GM23338 (cell line): Measurements from ENCODE around the gene GRIN1. TPM values are rescaled to one million over a fixed set of nuclear protein-coding genes. Genes with fewer than 3 reads are reported as not detected.

Experiments
- ATAC-seq: fragments of 200-7000 bp; cut with Tn5 transposase; 3 replicates; pipeline ENCODE4 v1.9.1; 2020
- DNase-seq: peaks from one replicate; pipeline ENCODE4 v3.0.0-alpha.2; 2015; ENCODE audit warnings: low spot score
- H2AFZ ChIP-seq: fragments of 200-600 bp; sonication (generic); 2 replicates; pipeline ENCODE4 v1.8.0; 2016; ENCODE audit warnings: antibody characterized with exemption, mild to moderate bottlenecking, moderate library complexity
- H3F3A ChIP-seq: fragments of 200-600 bp; sonication (generic); replicated peaks from 2 replicates; pipeline ENCODE4 v1.8.0; 2017; ENCODE audit warnings: antibody characterized with exemption, mixed run types, low read depth
- H3K27ac ChIP-seq: fragments of 200-600 bp; sonication (generic); 2 replicates; pipeline ENCODE4 v1.6.1; 2016; ENCODE audit warnings: low read depth
- H3K27me3 ChIP-seq: fragments of 200-600 bp; sonication (generic); 2 replicates; pipeline ENCODE4 v1.8.0; 2016; ENCODE audit warnings: mild to moderate bottlenecking, mixed run types, moderate library complexity; ENCODE audit not compliant: insufficient read depth
- H3K36me3 ChIP-seq: fragments of 200-600 bp; sonication (generic); 2 replicates; pipeline ENCODE4 v1.8.0; 2016; ENCODE audit warnings: mild to moderate bottlenecking; ENCODE audit not compliant: insufficient read depth
- H3K4me1 ChIP-seq: fragments of 200-600 bp; sonication (generic); 2 replicates; pipeline ENCODE4 v1.8.0; 2016; ENCODE audit warnings: mild to moderate bottlenecking, moderate library complexity; ENCODE audit not compliant: insufficient read depth
- H3K4me2 ChIP-seq: fragments of 200-600 bp; sonication (generic); 2 replicates; pipeline ENCODE4 v1.7.1; 2017; ENCODE audit warnings: mixed run types
- H3K4me3 ChIP-seq: fragments of 200-600 bp; sonication (generic); 2 replicates; pipeline ENCODE4 v1.6.1; 2016; ENCODE audit warnings: mixed run types
- H3K79me2 ChIP-seq: fragments of 200-600 bp; sonication (generic); replicated peaks from 2 replicates; pipeline ENCODE4 v1.8.0; 2017; ENCODE audit warnings: mild to moderate bottlenecking; ENCODE audit not compliant: insufficient read depth
- H3K9me2 ChIP-seq: fragments of 200-600 bp; sonication (generic); 2 replicates; pipeline ENCODE4 v1.8.0; 2017; ENCODE audit not compliant: insufficient read depth
- H4K20me1 ChIP-seq: fragments of 200-600 bp; sonication (generic); replicated peaks from 2 replicates; pipeline ENCODE4 v1.8.0; 2017; ENCODE audit warnings: mild to moderate bottlenecking; ENCODE audit not compliant: insufficient read depth
- H3K27ac Mint-ChIP-seq: 2 replicates; pipeline ENCODE4 v1.8.0; 2020; ENCODE audit warnings: inconsistent platforms, mild to moderate bottlenecking, moderate library complexity, mixed read lengths
- H3K27me3 Mint-ChIP-seq: 3 replicates; pipeline ENCODE4 v1.8.0; 2022; ENCODE audit warnings: low read depth, mild to moderate bottlenecking, moderate library complexity, mixed read lengths, inconsistent platforms; ENCODE audit not compliant: insufficient read depth, poor library complexity
- H3K36me3 Mint-ChIP-seq: 3 replicates; pipeline ENCODE4 v1.8.0; 2021; ENCODE audit warnings: low read depth, mild to moderate bottlenecking, inconsistent platforms, moderate library complexity, mixed read lengths
- H3K4me1 Mint-ChIP-seq: 3 replicates; pipeline ENCODE4 v1.8.0; 2020; ENCODE audit warnings: mild to moderate bottlenecking, inconsistent platforms, mixed read lengths
- H3K4me3 Mint-ChIP-seq: 3 replicates; pipeline ENCODE4 v1.8.0; 2021; ENCODE audit warnings: moderate library complexity, mild to moderate bottlenecking, inconsistent platforms, mixed read lengths
- H3K9me3 Mint-ChIP-seq: 3 replicates; pipeline ENCODE4 v1.8.0; 2020; ENCODE audit warnings: moderate library complexity, mild to moderate bottlenecking, inconsistent platforms, mixed read lengths
- CREB1 ChIP-seq: fragments of 250-450 bp; sonication (Bioruptor Pico); IDR thresholded peaks from 2 replicates; pipeline ENCODE4 v1.5.0; 2020; ENCODE audit warnings: low read depth, mild to moderate bottlenecking, moderate library complexity
- EZH2 ChIP-seq: fragments of 200-600 bp; sonication (generic); IDR thresholded peaks from one replicate; pipeline ENCODE4 v1.8.0; 2017; ENCODE audit warnings: antibody characterized with exemption, mild to moderate bottlenecking, low read depth; ENCODE audit not compliant: unreplicated experiment
- EZH2phosphoT487 ChIP-seq: fragments of 200-600 bp; sonication (generic); IDR thresholded peaks from one replicate; pipeline ENCODE4 v1.8.1; 2018; ENCODE audit warnings: antibody characterized with exemption; ENCODE audit not compliant: unreplicated experiment
- JUNB ChIP-seq: IDR thresholded peaks from one replicate; pipeline ENCODE4 v1.6.1; 2016; ENCODE audit warnings: antibody characterized with exemption; ENCODE audit not compliant: unreplicated experiment
- NANOG ChIP-seq: IDR thresholded peaks from 2 replicates; pipeline ENCODE4 v1.6.1; 2016; ENCODE audit warnings: antibody characterized with exemption, borderline replicate concordance
- POLR2AphosphoS5 ChIP-seq: IDR thresholded peaks from 2 replicates; pipeline ENCODE4 v1.6.1; 2016; ENCODE audit warnings: antibody characterized with exemption, low read depth
- STAT1 ChIP-seq: IDR thresholded peaks from one replicate; pipeline ENCODE4 v1.6.1; 2016; ENCODE audit warnings: antibody characterized with exemption; ENCODE audit not compliant: unreplicated experiment
- ZNF114 ChIP-seq: fragments of 250-450 bp; sonication (Bioruptor Pico); IDR thresholded peaks from 2 replicates; pipeline ENCODE4 v1.5.0; 2020; ENCODE audit warnings: mild to moderate bottlenecking, moderate library complexity
- ZNF331 ChIP-seq: fragments of 250-450 bp; sonication (Bioruptor Pico); IDR thresholded peaks from 2 replicates; pipeline ENCODE4 v1.5.0; 2020; ENCODE audit warnings: low read depth, mild to moderate bottlenecking, moderate library complexity
- polyA plus RNA-seq: library from polyadenylated mRNA; unstranded; fragments of >200 nt; fragmentation: Nextera tagmentation; extraction: Ambion mirVana; gene quantifications from 2 replicates; pipeline ENCODE4 v1.2.1, GENCODE V29; 2016
- total RNA-seq: library from RNA; depleted of rRNA; stranded (reverse); fragments of >200 nt; shearing (Covaris generic); gene quantifications from 2 replicates; pipeline ENCODE4 v1.2.3, GENCODE V29; 2014
- TF ChIP-seq, protein P1 (sequence below): IDR thresholded peaks from 2 replicates; pipeline ENCODE4 v1.6.1; 2016; ENCODE audit warnings: antibody characterized with exemption
- TF ChIP-seq, protein P2 (sequence below), 2 experiments: fragments of 200-600 bp in 1 of 2; sonication (generic) in 1 of 2; conservative IDR thresholded peaks; 2 replicates each; pipeline versions ENCODE4 v1.5.1 to v1.6.1; 2016 to 2017; ENCODE audit warnings: antibody characterized with exemption in 2 of 2, low read depth in 2 of 2, mild to moderate bottlenecking in 2 of 2, moderate library complexity in 1 of 2
- TF ChIP-seq, protein P3 (sequence below): IDR thresholded peaks from one replicate; pipeline ENCODE4 v1.6.1; 2018; ENCODE audit warnings: antibody characterized with exemption; ENCODE audit not compliant: unreplicated experiment
- TF ChIP-seq, protein P4 (sequence below): fragments of 250-450 bp; sonication (Bioruptor Pico); IDR thresholded peaks from 2 replicates; pipeline ENCODE4 v1.5.0; 2020; ENCODE audit warnings: mild to moderate bottlenecking, moderate library complexity

GRIN1 gene
- total and polyA plus RNA-seq, 2 experiments from 2014 or later, result 2.7 to 5.5 TPM

GRCh38 chr9:137171149-137171900 is 32.4 kb downstream of the GRIN1 start:
- no peak overlapping the region for H3K4me3 Mint-ChIP-seq
- no peaks in the 10 kb centered on the region for H3K9me2 ChIP-seq
- no peak for ATAC-seq

More at GRCh38 chr9:137171149-137171900, 32.4 kb downstream of the GRIN1 start:
- Histone ChIP-seq H3K79me2 (no peaks in the 10 kb centered on the region), H3K4me3 (no peak overlapping the region), H3K36me3 (no peaks in the 10 kb centered on the region), H4K20me1 (no peaks in the 10 kb centered on the region), H3K4me1 (no peaks in the 10 kb centered on the region; the same call in 1 of the 2 replicates), H3K27ac (no peak overlapping the region), H3K27me3 (peaks cover 53% of the 10 kb centered on the region), H3F3A (0 out of 2 replicates have a peak, but pooled peaks cover 1% of the 10 kb centered on the region), H2AFZ (no peak overlapping the region), H3K4me2 (no peak overlapping the region)
- peaks cover 5% of the 10 kb centered on the region for H3K4me1 Mint-ChIP-seq
- no peak overlapping the region for H3K27ac Mint-ChIP-seq
- peaks cover 49% of the 10 kb centered on the region for H3K27me3 Mint-ChIP-seq
- no peaks in the 10 kb centered on the region for H3K36me3 Mint-ChIP-seq
- TF ChIP-seq ZNF114 (CRISPR knock-in tag), result no peak
- no peak for TF ChIP-seq POLR2AphosphoS5
- no peak for TF ChIP-seq EZH2phosphoT487
- TF ChIP-seq, protein P1, sequence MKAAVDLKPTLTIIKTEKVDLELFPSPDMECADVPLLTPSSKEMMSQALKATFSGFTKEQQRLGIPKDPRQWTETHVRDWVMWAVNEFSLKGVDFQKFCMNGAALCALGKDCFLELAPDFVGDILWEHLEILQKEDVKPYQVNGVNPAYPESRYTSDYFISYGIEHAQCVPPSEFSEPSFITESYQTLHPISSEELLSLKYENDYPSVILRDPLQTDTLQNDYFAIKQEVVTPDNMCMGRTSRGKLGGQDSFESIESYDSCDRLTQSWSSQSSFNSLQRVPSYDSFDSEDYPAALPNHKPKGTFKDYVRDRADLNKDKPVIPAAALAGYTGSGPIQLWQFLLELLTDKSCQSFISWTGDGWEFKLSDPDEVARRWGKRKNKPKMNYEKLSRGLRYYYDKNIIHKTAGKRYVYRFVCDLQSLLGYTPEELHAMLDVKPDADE, result no peak
- no peak for TF ChIP-seq STAT1
- TF ChIP-seq CREB1, result no peak
- TF ChIP-seq, protein P2, sequence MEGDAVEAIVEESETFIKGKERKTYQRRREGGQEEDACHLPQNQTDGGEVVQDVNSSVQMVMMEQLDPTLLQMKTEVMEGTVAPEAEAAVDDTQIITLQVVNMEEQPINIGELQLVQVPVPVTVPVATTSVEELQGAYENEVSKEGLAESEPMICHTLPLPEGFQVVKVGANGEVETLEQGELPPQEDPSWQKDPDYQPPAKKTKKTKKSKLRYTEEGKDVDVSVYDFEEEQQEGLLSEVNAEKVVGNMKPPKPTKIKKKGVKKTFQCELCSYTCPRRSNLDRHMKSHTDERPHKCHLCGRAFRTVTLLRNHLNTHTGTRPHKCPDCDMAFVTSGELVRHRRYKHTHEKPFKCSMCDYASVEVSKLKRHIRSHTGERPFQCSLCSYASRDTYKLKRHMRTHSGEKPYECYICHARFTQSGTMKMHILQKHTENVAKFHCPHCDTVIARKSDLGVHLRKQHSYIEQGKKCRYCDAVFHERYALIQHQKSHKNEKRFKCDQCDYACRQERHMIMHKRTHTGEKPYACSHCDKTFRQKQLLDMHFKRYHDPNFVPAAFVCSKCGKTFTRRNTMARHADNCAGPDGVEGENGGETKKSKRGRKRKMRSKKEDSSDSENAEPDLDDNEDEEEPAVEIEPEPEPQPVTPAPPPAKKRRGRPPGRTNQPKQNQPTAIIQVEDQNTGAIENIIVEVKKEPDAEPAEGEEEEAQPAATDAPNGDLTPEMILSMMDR (conservative IDR thresholded peaks at IDR 0.05; ENCODE audit: low read depth in 2 of 2), result no peak
- TF ChIP-seq EZH2, result no peak
- TF ChIP-seq, protein P3, sequence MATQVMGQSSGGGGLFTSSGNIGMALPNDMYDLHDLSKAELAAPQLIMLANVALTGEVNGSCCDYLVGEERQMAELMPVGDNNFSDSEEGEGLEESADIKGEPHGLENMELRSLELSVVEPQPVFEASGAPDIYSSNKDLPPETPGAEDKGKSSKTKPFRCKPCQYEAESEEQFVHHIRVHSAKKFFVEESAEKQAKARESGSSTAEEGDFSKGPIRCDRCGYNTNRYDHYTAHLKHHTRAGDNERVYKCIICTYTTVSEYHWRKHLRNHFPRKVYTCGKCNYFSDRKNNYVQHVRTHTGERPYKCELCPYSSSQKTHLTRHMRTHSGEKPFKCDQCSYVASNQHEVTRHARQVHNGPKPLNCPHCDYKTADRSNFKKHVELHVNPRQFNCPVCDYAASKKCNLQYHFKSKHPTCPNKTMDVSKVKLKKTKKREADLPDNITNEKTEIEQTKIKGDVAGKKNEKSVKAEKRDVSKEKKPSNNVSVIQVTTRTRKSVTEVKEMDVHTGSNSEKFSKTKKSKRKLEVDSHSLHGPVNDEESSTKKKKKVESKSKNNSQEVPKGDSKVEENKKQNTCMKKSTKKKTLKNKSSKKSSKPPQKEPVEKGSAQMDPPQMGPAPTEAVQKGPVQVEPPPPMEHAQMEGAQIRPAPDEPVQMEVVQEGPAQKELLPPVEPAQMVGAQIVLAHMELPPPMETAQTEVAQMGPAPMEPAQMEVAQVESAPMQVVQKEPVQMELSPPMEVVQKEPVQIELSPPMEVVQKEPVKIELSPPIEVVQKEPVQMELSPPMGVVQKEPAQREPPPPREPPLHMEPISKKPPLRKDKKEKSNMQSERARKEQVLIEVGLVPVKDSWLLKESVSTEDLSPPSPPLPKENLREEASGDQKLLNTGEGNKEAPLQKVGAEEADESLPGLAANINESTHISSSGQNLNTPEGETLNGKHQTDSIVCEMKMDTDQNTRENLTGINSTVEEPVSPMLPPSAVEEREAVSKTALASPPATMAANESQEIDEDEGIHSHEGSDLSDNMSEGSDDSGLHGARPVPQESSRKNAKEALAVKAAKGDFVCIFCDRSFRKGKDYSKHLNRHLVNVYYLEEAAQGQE, result no peak
- TF ChIP-seq ZNF331 (CRISPR knock-in tag), result no peak
- TF ChIP-seq, protein P4, sequence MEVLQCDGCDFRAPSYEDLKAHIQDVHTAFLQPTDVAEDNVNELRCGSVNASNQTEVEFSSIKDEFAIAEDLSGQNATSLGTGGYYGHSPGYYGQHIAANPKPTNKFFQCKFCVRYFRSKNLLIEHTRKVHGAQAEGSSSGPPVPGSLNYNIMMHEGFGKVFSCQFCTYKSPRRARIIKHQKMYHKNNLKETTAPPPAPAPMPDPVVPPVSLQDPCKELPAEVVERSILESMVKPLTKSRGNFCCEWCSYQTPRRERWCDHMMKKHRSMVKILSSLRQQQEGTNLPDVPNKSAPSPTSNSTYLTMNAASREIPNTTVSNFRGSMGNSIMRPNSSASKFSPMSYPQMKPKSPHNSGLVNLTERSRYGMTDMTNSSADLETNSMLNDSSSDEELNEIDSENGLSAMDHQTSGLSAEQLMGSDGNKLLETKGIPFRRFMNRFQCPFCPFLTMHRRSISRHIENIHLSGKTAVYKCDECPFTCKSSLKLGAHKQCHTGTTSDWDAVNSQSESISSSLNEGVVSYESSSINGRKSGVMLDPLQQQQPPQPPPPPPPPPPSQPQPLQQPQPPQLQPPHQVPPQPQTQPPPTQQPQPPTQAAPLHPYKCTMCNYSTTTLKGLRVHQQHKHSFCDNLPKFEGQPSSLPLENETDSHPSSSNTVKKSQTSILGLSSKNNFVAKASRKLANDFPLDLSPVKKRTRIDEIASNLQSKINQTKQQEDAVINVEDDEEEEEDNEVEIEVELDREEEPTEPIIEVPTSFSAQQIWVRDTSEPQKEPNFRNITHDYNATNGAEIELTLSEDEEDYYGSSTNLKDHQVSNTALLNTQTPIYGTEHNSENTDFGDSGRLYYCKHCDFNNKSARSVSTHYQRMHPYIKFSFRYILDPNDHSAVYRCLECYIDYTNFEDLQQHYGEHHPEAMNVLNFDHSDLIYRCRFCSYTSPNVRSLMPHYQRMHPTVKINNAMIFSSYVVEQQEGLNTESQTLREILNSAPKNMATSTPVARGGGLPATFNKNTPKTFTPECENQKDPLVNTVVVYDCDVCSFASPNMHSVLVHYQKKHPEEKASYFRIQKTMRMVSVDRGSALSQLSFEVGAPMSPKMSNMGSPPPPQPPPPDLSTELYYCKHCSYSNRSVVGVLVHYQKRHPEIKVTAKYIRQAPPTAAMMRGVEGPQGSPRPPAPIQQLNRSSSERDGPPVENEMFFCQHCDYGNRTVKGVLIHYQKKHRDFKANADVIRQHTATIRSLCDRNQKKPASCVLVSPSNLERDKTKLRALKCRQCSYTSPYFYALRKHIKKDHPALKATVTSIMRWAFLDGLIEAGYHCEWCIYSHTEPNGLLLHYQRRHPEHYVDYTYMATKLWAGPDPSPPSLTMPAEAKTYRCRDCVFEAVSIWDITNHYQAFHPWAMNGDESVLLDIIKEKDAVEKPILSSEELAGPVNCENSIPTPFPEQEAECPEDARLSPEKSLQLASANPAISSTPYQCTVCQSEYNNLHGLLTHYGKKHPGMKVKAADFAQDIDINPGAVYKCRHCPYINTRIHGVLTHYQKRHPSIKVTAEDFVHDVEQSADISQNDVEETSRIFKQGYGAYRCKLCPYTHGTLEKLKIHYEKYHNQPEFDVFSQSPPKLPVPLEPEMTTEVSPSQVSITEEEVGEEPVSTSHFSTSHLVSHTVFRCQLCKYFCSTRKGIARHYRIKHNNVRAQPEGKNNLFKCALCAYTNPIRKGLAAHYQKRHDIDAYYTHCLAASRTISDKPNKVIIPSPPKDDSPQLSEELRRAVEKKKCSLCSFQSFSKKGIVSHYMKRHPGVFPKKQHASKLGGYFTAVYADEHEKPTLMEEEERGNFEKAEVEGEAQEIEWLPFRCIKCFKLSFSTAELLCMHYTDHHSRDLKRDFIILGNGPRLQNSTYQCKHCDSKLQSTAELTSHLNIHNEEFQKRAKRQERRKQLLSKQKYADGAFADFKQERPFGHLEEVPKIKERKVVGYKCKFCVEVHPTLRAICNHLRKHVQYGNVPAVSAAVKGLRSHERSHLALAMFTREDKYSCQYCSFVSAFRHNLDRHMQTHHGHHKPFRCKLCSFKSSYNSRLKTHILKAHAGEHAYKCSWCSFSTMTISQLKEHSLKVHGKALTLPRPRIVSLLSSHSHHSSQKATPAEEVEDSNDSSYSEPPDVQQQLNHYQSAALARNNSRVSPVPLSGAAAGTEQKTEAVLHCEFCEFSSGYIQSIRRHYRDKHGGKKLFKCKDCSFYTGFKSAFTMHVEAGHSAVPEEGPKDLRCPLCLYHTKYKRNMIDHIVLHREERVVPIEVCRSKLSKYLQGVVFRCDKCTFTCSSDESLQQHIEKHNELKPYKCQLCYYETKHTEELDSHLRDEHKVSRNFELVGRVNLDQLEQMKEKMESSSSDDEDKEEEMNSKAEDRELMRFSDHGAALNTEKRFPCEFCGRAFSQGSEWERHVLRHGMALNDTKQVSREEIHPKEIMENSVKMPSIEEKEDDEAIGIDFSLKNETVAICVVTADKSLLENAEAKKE (CRISPR knock-in tag), result no peak
- no peak for TF ChIP-seq NANOG
- TF ChIP-seq JUNB, result no peak
- no peak for DNase-seq
- no peaks in the 10 kb centered on the region for H3K9me3 Mint-ChIP-seq
